ENCODE data around the gene ARFGAP1.

DNA sequence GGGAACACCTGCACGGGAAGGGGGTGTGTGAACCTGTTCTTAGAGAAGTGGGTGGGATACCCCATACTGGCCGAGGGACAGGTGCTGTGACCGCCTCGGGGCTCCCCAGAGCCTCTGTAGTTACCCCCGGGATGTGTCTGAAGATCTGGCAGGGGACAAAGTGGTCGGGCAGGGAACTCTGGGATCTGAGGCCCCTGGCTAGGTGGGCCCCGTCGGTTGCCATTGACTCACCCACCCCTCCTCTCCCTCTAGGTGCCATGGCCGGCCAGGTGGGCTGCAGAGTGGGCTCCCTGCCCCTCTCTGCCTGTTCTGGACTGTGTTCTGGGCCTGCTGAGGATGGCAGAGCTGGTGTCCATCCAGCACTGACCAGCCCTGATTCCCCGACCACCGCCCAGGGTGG lies 32.6 kb upstream of the ARFGAP1 start:
- TF ChIP-seq SUZ12 (IDR thresholded peaks at IDR 0.05; ENCODE audit: extremely low read depth, insufficient read depth, insufficient read length) (no peak), YY1 (IDR thresholded peaks at IDR 0.05; ENCODE audit: insufficient read depth, insufficient read length) (no peak), ZNF274 (IDR thresholded peaks at IDR 0.05; ENCODE audit: low read depth, low read length) (no peak)

Measured in NT2/D1 (cell line).